CD1c-positive myeloid dendritic cell (primary cell): ENCODE measurements around the gene CCL7.
"Not testable (repeated sequence)": the region's sequence is repeated elsewhere in the genome, so short reads cannot be mapped to it uniquely, and the experiment has no call there.

Experiments used
- DNase-seq: peaks from one replicate; pipeline ENCODE4 v3.0.0-alpha.2; 2016; ENCODE audit errors: extremely low spot score

The CCL7 gene

DNA sequence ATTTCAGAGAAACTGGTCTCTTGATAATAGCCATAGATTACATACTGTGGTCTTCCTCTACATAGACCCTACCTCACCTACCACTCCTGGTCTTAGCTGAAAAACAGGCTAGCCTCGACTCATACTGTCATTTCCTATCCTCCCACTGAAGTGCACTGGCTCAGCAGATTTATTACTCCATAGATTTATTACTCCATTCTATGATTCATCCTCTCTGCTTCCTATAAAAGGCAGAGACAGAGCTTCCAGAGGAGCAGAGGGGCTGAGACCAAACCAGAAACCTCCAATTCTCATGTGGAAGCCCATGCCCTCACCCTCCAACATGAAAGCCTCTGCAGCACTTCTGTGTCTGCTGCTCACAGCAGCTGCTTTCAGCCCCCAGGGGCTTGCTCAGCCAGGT lies at the start of gene CCL7:
TSS of gene CCL7 (plus strand) at position 253 of the 400 bp plus-strand sequence. CDS start at position 323, 70 bp downstream.
- peak; percentile 53 for DNase-seq

DNA sequence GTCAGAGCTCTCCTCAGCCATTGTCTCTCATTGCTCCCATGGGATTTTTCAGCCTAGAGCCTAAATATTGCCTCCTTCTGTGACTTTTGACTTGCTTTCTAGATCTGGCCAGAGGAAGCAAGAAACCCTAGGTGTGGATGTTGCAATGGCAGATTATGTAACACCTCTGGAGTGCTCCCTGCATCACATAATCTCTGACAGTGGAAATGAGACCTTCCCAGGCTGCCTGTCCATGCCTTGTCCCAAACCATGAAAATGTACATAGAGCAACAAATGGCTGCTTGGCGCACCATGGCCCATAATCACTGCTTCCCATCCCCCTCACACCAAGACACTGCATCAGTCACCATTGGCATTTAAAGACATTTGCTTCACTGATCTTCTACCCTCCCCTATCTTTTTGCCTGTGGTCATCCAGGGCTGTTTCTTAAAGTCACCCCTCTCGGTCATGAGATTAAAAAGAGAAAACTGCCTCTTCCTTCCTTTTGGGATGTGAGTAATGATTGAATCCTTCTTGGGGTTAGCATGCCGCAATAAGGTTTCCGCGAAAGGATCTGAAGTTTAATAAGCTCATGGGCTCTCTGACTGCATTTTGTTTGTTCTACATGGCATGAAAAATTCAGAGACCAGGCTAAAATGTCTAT lies 49.1 kb upstream of the CCL7 start:
- DNase-seq, result peak; percentile 57

DNA sequence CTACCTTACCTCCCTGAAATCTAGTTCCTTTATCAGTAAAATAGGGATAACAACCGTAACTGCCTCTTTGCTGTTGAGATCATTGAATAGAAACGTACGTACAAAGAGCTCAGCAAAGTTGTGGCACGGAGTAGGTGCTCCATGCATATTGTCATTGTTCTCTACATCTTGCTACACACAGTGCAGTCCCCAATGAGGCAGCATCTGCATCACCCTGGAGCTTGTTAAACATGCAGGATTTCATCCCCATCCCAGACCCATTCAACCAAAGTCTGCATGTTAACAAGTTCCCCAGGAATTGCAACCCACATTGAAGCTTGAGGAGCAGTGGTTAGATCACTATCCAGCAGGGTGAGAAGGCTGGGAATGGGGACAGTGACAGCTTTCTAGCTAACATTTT lies 48.6 kb upstream of the CCL7 start:
- no peak for DNase-seq

DNA sequence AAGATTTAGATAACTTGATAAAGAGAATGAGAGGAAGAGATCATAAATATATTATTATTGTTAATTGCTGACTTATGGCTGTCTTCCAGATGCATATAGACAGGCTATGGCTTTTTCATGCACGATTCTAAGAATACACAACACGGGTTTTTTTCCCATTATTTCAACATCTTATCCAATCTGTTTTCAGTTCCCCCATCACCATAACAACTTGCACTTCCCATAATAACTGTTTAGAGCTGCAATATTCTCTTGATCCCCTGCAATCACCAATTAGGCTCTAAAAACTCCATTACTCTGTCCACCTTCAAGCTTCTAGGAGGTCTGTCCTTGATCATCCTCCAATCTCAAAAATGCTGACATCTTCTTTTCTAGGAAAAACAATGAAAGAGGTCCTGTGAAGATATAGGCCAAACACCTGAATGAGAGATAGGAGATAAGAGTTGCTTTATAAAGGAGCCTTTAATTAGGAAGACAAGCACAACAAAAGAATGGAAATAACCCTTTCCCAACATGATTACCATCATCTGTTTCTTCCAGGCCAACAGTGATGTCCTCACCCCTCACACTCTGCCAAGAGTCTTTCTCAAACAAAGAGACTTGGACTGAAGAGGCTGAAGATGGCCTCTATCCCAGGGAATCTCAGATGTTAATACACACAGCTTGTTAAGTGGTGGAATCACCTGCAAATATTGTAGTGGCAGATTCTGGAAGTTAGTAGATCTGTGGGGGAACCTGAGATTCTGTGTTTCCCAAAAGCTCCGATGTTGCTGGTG lies 47.1 kb upstream of the CCL7 start:
- peak; percentile 84 for DNase-seq

DNA sequence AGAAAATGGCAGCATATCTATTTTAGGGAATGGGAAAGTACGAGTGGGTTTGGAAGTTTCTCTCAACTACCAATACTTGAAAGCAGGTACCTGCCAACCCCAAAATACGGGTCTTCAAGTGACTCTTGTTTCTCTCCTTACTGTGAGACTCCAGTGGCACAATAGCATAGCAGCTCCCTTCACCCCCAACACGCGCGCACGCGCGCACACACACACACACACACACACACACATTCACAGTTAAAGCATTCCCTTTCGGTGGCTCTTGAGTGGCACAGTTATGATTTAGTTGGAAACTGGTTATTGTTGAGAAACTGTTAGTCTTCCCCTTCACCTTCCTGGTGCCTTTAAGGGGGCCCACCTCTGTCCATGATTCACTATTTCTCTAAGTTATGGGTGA lies 45.0 kb upstream of the CCL7 start:
- no peak for DNase-seq

DNA sequence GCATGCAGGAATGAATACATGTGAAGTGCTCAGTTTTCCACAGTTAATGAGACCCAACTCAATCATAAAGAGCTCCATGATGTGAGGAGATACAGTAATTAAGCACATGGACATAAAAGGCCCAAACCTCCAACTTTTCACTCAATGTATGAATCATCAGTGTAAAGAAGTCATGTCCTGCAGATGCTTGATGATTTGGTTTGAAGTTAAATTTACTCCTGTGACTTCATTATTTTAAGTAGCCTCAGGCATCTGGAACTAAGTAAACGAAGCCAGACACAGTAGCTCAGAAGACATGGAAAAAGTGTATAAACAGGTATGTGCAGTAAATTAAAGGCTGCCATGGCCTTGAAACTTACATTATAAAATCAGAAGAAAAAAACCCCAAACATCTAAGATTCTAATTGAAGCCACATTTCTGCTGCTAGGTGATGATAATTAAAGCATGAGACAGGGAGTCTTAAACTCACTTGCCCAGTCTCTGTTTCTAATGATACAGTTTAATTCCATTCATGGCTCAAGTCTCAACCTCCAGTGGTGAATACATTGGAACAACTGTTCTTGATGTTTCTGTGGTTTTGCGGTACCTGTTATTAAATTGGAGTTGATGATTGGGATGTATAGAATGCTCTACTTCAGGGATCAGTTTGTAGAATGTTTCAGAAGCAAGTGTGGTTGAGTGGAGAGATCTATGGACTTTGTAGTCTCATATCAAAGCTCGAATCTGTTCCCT lies 43.8 kb upstream of the CCL7 start:
- DNase-seq, result no peak

DNA sequence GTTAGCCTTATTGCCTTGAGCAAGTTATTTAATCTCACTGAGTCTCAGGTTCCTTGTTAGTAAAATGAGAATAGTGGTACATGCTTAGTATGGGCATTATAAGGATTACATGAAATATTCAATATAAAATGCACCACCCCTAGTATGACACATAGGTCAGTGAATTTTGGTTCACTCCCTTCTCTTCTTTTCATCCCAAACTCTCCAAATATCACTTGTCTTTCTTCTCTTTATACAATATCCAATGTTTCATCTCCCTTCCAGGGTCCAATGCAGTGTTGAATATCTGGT lies 43.3 kb upstream of the CCL7 start:
- no peak for DNase-seq

DNA sequence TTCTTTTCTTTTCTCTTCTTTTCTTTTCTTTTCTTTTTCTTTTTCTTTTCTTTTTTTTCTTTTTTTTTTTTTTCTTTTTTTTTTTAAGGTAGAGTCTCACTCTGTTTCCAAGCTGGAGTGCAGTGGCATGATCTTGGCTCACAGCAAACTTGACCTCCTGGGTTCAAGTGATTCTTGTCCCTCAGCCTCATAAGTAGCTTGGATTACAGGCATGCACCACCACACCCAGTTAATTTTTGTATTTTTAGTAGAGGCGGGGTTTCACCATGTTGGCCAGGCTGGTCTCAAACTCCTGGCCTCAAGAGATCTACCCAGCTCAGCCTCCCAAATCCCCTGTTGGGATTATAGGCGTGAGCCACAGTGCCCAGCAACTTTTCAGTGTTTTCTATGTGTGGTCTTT lies 42.7 kb upstream of the CCL7 start:
- not testable (repeated sequence) for DNase-seq

DNA sequence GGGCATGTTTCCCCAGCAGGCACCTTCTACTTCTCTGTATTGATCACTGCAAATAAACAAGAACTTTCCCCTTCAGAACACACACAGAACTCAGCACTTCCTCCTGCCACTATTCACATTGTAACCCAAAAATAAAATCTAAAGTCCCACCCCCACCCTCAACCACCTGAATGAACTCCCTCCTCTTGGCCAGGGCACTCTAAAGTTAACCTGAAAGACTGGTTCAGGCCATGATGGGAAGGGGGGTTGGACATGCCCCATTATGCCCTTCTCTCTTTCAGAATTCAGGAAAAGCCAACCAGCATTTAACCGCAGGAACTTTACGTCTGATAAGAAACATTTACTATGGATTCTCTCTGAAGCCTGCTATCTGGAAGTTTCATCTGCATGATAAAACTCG lies 42.3 kb upstream of the CCL7 start:
- DNase-seq, result no peak

DNA sequence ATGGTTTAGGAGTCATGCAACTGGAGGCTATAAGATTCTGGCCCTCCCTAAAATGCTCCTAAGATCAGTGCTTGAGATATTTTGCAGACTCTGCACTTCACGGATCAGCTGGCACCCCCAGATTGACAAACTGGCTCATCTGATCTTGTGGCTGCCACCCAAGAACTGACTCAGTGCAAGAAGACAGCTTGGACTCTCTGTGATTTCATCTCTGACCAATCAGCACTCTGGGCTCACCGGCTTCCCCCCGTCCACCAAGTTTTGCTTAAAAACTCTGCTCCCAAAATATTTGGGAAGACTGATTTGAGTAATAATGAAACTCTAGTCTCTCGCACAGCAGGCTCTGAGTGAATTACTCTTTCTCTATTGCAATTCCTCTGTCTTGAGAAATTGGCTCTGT lies 41.2 kb upstream of the CCL7 start:
- DNase-seq, result no peak

DNA sequence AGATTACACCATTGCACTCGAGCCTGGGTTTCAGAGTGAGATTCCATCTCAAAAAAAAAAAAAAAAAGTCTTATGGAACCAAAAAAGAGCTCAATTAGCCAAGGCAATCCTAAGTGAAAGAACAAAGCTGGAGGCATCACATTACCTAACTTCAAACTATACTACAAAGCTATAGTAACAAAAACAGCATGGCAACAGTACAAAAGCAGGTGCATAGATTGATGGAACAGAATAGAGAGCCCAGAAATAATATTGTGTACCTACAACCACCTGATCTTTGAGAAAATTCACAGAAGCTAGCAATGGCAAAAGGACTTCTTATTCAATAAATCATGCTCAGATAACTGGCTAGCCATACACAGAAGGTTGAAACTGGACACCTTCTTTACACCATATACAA lies 39.7 kb upstream of the CCL7 start:
- DNase-seq, result no peak

DNA sequence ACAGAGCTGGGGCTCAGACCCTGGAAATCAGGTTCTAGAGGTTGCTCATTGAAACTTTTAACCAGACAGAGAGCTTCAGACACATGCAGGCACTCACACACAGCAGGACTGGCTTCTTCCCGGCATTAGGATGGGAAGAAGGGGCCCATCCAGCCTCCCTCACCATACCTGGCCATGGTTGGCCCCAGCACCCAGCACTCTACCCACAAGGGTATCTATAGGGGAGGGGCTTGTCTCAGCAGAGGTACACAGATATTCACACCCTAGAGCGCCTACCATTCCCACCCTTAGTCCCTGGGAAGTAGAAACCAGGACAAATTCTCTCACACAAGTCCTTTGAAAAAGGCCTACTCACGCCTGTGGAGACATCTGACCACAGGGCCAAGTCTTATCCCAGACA lies 35.4 kb upstream of the CCL7 start:
- no peak for DNase-seq

DNA sequence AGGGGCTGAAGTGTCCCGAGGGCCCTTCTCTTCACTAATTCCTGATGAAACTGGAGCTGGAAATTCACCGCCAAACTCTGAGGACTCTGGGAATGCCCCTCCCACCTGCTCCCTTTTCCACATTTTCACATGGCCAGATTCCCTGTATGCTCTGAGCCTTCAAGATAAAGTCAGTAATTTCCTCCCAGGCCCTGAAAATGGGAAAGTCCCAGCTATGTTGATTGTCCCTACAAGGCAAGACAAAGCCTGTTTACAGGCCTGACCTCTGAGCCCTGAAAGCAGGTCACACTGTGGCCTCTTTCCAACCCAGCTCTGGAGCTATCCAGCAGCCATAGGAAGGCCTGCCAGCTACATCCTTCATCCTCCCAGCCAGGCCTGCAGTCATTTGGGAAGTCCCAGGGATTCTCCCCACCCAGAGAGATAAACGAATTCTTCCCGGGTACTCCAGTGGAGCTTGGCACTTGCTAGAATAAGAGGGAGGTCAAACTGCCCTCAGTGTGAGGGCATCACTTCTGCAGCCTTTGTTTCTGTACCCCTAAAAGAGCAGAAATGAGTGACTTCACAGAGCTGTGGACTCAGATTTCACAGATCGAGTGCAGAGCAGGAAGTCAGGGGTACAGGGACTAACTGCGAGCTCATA lies 34.5 kb upstream of the CCL7 start:
- peak; percentile 52 for DNase-seq

DNA sequence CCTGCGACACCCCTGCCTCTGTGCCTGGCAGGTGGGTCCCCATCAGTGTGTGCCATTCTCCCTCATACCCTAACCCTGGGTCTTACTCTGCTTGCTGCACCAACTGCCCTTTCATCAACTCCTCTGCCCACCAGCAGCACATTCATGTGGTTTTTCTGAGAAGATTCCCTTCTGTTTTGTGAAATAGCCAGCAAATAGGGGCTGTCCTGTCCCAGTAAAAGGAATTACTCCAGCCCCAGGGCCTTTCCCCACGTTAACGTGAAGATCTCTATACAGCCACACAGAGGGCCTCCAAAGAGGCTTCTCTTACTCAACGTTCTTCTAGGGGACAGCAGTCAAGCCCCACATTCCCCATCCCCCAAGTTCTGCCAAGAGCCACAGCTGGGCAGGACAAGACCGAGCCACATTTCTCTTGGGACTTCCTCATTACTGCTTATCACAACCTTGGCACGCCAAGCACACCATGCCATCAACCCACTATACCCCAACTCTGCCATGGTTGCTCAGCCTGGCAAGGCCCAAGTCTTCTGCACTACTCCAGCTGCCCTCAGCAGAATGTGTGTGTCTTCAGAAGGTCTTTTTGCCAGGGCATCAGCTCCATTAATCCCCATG lies 33.6 kb upstream of the CCL7 start:
- peak; percentile 57 for DNase-seq

DNA sequence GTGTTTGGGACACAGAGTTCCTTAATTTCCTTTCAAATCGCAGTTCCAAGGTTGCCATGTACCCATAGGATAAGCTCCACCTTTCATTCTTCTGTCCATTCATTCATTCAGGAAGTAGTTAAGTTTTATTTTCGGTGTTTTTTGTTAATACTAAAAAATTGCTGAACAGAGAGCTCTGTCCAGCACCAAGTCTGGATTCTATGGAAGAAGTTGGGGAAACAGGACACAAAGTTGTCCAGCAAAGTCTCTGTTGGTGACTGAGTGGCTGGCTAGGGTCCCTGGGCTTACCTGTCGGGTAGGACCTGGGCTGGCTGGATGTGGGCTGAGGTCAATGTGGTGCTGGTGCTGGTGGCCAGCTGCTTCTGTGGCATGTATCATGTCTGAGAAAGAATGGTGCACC lies 32.6 kb upstream of the CCL7 start:
- no peak for DNase-seq

DNA sequence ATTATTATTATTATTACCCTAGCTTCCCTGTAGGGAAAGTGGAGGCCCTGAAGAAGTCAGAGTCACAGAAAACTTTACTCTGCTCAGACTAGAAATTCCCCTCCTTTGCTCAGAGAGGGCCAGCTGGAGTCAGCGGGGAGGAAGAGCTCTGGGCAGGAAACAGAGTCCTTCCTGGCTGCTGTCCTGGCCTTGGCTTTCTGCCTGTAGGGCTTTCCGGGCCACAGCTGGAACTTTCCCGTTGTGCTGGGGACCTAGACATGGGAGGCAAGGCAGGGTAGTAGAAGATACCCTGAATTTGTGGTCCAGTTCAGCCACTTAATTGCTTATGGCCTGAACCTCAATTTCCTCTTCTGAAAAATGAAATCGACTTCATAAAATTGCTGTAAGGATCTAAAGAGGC lies 29.0 kb upstream of the CCL7 start:
- DNase-seq, result no peak

DNA sequence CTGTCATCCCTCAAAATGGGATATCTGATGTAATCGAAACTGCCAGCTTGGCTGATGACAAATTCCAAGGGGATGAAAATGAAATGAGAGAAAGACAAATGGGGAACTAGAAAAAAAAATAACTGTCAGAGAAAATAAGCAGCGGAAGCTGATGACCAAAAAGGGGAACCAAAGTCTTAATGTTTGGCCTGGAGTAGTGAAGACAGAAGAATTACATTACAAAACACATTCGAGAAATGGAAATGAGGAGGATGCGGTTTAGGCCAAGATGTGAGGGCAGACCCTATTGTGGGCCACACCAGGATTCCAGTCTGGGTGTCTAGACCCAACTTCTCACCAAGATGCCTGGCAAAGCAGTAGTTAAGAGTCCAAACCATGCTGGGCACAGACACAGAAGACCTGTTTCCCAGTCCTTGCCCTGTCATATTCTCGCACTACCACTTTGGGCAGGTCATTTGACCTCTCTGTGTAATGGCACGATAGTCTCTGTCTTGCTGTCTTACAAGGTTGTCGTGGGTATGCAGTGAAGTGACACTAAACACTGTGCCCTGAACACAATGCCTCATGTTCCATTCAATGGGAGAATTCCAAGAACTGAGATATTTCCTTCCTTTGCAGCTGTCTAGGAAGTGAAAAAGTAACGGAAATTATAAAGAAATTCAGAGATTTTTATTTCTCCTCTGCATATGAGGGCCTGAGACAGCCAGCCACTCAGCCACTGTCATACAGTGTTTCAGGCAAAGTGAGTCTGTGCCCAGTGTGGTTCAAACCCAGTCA lies 27.2 kb upstream of the CCL7 start:
- DNase-seq, result peak; percentile 89

DNA sequence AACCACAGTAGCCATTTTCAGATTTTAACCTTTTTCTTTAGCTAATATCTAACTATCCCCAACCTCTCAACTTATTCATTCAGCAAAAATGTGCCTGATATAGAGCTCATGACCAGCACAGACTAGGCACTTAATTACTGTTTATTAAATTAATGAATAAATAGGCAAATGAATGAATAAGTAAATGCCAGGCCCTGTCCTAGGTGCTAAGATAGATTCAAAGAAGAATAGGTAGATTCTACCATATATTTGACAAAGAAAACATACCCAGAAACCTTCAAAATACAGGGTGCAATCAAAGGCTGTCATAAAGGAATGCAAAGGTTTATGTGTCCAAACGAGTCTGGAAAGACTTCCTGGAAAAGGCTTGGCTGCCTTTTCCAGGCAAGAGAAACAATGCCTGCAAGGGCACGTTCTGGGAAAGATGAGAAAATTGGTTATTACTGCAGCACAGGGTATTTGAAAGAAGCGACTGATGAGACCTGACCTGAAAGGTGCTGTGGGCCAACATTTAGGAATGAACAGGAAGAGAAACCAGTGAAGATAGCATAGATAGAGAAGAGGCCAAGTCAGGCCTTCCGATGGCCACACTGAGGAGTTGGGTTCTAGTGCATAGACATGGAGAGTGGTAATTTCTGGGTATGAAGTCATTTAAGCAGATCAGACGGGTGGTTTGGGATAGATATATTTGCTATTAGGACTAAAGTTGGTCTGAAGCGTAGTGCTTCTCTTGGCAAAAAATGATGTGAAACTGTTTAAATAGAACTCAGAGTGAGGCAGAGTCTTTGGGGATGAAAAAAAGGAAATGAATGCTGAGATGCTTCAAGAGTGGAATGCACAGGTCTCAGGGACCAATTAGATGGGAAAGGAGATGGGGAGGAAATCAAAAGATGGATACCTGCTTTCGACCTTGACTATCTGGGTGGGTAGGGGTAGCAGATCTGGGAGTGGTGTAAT lies 26.4 kb upstream of the CCL7 start:
- DNase-seq, result peak; percentile 70

DNA sequence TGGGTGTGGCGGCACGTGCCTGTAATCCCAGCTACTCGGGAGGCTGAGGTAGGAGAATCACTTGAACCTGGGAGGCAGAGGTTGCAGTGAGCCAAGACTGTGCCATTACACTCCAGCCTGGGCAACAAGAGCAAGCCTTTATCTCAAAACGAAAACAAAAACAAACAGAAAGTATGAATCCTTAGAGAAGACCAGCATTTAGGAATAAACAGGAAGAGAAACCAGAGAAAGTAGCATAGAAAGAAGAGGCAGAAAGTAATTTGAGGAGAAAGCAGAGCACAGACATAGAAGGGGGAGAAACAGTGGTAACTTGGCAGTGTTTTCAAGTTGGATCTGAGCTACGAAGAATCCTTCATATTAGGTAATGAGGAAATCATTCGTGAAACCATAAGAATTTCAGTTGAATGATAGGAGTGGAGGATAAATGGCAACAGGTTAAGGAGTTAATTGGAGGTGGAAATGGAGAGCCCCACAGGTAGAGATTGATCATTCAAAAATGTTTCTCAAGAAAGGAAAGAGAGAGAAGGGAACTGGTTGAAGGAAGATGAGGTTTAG lies 24.6 kb upstream of the CCL7 start:
- DNase-seq, result no peak

DNA sequence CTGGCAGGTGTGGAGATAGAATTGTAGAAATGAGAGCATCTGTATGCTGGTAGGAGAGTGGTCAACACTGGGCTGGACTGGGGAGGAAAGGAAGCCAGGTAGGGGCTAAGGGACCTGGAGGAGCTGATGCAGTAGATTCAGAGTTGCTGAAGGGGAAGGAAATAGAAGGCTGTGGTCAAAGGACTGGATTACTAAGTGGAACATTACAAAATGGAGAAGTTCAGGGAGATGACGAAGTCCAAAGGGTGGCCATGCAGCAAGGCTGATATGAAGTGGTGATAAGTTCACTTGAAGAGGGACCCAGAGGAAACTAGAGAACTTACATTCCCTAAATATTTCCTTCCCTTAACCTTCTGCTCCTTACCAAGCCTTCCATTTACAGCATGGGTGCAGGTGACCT lies 23.6 kb upstream of the CCL7 start:
- peak; percentile 90 for DNase-seq
